ENCODE results near the gene HCN3.
A peak's percentile ranks its signal among the peaks of the same experiment; 100 is the strongest.

HCN3 gene

DNA sequence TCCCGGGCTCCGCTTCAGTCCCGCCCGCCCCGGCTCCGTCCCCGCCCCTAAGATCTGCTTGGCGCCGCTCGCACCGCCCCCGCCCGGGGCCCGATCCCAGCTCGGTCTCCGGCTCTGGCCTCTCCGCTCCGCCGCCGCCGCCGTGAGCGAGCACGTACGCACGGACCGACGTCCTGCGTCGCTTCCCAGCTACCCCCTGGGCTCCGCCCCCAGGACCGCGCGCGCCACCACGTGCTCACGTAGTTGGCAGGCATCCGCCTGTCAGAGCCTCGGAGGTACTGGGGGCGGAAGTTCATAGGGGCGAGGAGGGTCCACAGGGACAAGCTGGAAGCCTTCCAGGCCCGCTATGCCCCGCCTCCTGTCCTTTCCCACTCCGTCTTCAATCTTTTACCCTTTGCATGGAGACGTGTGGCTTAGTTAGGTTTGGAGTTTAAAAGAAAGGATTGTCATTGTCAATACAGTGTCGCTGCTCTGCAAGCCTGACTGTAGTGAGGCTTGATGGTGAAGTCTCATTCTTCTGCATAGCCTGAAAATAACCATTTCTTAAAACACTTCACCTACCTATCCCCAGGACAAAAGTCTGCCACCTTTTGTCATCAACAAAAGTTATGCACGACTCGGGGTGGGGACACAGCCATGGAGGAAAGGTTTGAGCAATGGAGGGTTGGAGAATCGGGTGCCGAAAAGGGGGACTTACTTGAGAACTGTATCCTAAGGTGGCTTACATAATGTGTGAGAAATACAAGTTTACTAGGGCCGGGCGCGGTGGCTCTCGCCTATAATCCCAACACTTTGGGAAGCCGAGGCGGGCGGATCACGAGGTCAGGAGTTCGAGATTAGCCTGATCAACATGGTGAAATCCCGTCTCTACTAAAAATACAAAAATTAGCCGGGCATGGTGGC is 3.7 kb upstream of the HCN3 start, which contains the start of gene CLK2:
TSS of gene CLK2 (minus strand) at position 162 of the 903 bp plus-strand sequence. CDS start 2,527 bp downstream, outside the sequence.
- Histone ChIP-seq H3K4me3 (ENCODE audit: low read depth, low read length) (peak within 1 kb of the TSS; percentile 89), H3K4me1 (ENCODE audit: control insufficient read depth in 1 of 2, insufficient read depth in 2 of 2, low read length in 2 of 2) (peaks cover 13 to 18% of the 10 kb centered on the region in 2 experiments), H2AK5ac (ENCODE audit: low read length) (no peak within 1 kb of the TSS), H3K27me3 (ENCODE audit: insufficient read depth, low read length) (no peaks in the 10 kb centered on the region), H3K36me3 (ENCODE audit: control insufficient read depth in 1 of 2, insufficient read depth in 2 of 2, low read length in 2 of 2) (peaks cover 15 to 22% of the 10 kb centered on the region in 2 experiments), H3K4me2 (ENCODE audit: low read length) (peak within 1 kb of the TSS; percentile 90), H3K14ac (ENCODE audit: low read length) (peak within 1 kb of the TSS; percentile 87), H3K23ac (ENCODE audit: low read length) (peak within 1 kb of the TSS; percentile 52), H2BK5ac (ENCODE audit: low read depth, low read length, poor library complexity) (peak within 1 kb of the TSS; percentile 70), H2BK12ac (ENCODE audit: low read length) (no peak within 1 kb of the TSS), H2AFZ (ENCODE audit: insufficient read depth, low read length, poor library complexity) (peak within 1 kb of the TSS; percentile 53), H3K18ac (ENCODE audit: low read length) (peak within 1 kb of the TSS; percentile 70), H3K9me3 (ENCODE audit: insufficient read depth, low read depth, low read length) (no peaks in the 10 kb centered on the region), H2BK120ac (ENCODE audit: insufficient read depth, low read length, poor library complexity) (peak within 1 kb of the TSS; percentile 67), H3K4ac (ENCODE audit: low read depth, low read length) (peak within 1 kb of the TSS; percentile 89), H3K79me1 (ENCODE audit: low read length) (peaks cover 13% of the 10 kb centered on the region), H3K27ac (ENCODE audit: low read depth, low read length) (peak within 1 kb of the TSS; percentile 89), H3K9ac (ENCODE audit: low read length) (peak within 1 kb of the TSS; percentile 93), H3K79me2 (ENCODE audit: control insufficient read depth, insufficient read depth, low read length, poor library complexity) (peaks cover 10% of the 10 kb centered on the region), H4K8ac (ENCODE audit: low read depth, low read length) (peak within 1 kb of the TSS; percentile 83), H4K12ac (ENCODE audit: low read depth, low read length) (peak within 1 kb of the TSS; percentile 83), H4K91ac (ENCODE audit: low read depth, low read length) (peak within 1 kb of the TSS; percentile 79)
- peak; percentile 95 to 96 for DNase-seq
- WGBS (ENCODE audit: extremely low coverage, insufficient coverage, insufficient read length), result no CpG with 5 or more reads among the region's 61 CpGs

DNA sequence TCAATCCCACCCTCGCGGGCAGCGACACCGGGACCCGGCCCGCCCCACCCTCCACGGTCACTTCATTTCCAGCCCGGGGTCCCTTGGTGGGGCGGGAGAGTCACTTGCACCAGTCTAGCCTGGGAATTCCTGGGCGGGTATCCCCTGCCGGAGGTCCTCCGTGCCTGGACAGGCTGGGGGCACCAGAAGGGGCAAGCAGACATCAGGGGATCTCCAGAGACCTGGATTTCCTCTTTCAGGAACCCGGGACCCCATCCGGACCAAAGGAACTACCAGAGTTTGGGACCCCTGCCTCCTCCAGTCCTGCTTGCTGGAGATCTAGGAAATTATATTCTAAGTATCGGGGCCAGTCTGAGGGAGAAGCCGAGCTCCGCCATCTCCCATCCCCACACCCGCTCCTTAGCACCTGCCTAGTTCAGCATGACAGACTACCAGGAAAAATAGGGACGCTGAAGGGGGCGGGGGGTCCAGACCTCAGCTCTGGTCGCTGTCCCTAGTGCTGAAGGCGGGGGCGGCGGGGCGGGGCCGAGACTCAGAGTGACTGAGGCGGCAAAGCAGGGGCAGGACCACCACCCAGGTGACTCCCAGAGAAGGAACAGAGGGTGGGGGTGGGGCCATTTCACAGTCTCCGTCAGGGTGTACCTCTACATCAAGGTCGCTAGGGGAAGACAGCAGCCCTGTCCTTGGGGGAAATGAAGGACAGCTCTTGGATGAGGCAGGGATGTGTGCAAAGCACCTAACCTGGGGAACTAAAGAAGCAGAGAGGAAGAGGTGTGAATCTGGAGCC is 832 bp downstream of the HCN3 start:
- Histone ChIP-seq H4K12ac (ENCODE audit: low read depth, low read length) (no peak overlapping the region), H3K4me3 (ENCODE audit: low read depth, low read length) (peak overlapping the region; percentile 74)

DNA sequence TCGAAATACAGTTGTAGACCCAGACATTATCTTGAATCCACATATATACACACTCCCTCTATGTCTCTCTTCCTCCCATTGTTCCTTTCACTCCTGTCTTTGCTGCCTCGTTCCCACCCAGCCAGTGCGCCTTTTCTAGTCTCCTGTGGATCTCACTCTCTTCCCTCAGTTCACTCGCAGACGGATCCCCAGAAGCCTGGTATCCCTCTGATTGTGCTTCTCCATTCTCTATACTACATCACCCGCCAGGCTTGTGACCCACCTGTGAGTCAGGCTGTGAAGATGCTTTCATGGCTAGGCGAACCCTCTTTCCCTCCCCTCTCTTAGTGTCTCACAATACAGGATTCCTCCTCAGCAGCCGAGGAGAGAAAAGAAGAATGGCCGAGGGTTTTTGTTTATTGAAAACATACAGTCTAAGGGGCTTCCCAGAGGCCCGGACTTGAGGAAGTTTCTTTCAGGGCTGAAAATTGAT is 1.5 kb downstream of the HCN3 start:
- Histone ChIP-seq H2BK5ac (ENCODE audit: low read depth, low read length, poor library complexity) (no peak overlapping the region), H3K4me3 (ENCODE audit: low read depth, low read length) (no peak overlapping the region), H3K9ac (ENCODE audit: low read length) (no peak overlapping the region), H3K18ac (ENCODE audit: low read length) (no peak overlapping the region), H2BK120ac (ENCODE audit: insufficient read depth, low read length, poor library complexity) (no peak overlapping the region), H2AK5ac (ENCODE audit: low read length) (no peak overlapping the region), H3K79me1 (ENCODE audit: low read length) (peaks cover 5% of the 10 kb centered on the region), H3K79me2 (ENCODE audit: control insufficient read depth, insufficient read depth, low read length, poor library complexity) (peaks cover 3% of the 10 kb centered on the region), H3K4ac (ENCODE audit: low read depth, low read length) (no peak overlapping the region), H3K9me3 (ENCODE audit: insufficient read depth, low read depth, low read length) (peaks cover 1% of the 10 kb centered on the region), H3K23ac (ENCODE audit: low read length) (no peak overlapping the region), H3K14ac (ENCODE audit: low read length) (no peak overlapping the region), H4K12ac (ENCODE audit: low read depth, low read length) (no peak overlapping the region), H2AFZ (ENCODE audit: insufficient read depth, low read length, poor library complexity) (no peak overlapping the region), H4K91ac (ENCODE audit: low read depth, low read length) (no peak overlapping the region), H3K27ac (ENCODE audit: low read depth, low read length) (no peak overlapping the region), H3K27me3 (ENCODE audit: insufficient read depth, low read length) (no peaks in the 10 kb centered on the region), H3K4me1 (ENCODE audit: control insufficient read depth in 1 of 2, insufficient read depth in 2 of 2, low read length in 2 of 2) (peaks cover 10 to 14% of the 10 kb centered on the region in 2 experiments), H3K36me3 (ENCODE audit: control insufficient read depth in 1 of 2, insufficient read depth in 2 of 2, low read length in 2 of 2) (peaks cover 2% of the 10 kb centered on the region in 2 experiments), H3K4me2 (ENCODE audit: low read length) (no peak overlapping the region), H2BK12ac (ENCODE audit: low read length) (no peak overlapping the region), H4K8ac (ENCODE audit: low read depth, low read length) (no peak overlapping the region)
- WGBS (ENCODE audit: extremely low coverage, insufficient coverage, insufficient read length), result no CpG with 5 or more reads among the region's 10 CpGs
- DNase-seq, result no peak

More for the DNA sequence above, 832 bp downstream of the HCN3 start:
- Histone ChIP-seq H3K14ac (ENCODE audit: low read length) (no peak overlapping the region), H3K79me2 (ENCODE audit: control insufficient read depth, insufficient read depth, low read length, poor library complexity) (peaks cover 3% of the 10 kb centered on the region), H3K27ac (ENCODE audit: low read depth, low read length) (no peak overlapping the region), H3K23ac (ENCODE audit: low read length) (no peak overlapping the region), H3K18ac (ENCODE audit: low read length) (no peak overlapping the region), H3K9me3 (ENCODE audit: insufficient read depth, low read depth, low read length) (peaks cover 1% of the 10 kb centered on the region), H2BK12ac (ENCODE audit: low read length) (no peak overlapping the region), H3K4ac (ENCODE audit: low read depth, low read length) (no peak overlapping the region), H2BK120ac (ENCODE audit: insufficient read depth, low read length, poor library complexity) (no peak overlapping the region), H4K91ac (ENCODE audit: low read depth, low read length) (no peak overlapping the region), H3K9ac (ENCODE audit: low read length) (no peak overlapping the region), H3K79me1 (ENCODE audit: low read length) (peaks cover 8% of the 10 kb centered on the region), H3K4me2 (ENCODE audit: low read length) (peak overlapping the region; percentile 72), H2BK5ac (ENCODE audit: low read depth, low read length, poor library complexity) (no peak overlapping the region), H3K36me3 (ENCODE audit: control insufficient read depth in 1 of 2, insufficient read depth in 2 of 2, low read length in 2 of 2) (peaks cover 2% of the 10 kb centered on the region in 2 experiments), H4K8ac (ENCODE audit: low read depth, low read length) (peak overlapping the region; percentile 51), H3K27me3 (ENCODE audit: insufficient read depth, low read length) (no peaks in the 10 kb centered on the region), H3K4me1 (ENCODE audit: control insufficient read depth in 1 of 2, insufficient read depth in 2 of 2, low read length in 2 of 2) (peaks cover 13 to 15% of the 10 kb centered on the region in 2 experiments), H2AFZ (ENCODE audit: insufficient read depth, low read length, poor library complexity) (peak overlapping the region; percentile 38), H2AK5ac (ENCODE audit: low read length) (no peak overlapping the region)
- WGBS (ENCODE audit: extremely low coverage, insufficient coverage, insufficient read length), result no CpG with 5 or more reads among the region's 29 CpGs
- peak; percentile 29 to 49 for DNase-seq

DNA sequence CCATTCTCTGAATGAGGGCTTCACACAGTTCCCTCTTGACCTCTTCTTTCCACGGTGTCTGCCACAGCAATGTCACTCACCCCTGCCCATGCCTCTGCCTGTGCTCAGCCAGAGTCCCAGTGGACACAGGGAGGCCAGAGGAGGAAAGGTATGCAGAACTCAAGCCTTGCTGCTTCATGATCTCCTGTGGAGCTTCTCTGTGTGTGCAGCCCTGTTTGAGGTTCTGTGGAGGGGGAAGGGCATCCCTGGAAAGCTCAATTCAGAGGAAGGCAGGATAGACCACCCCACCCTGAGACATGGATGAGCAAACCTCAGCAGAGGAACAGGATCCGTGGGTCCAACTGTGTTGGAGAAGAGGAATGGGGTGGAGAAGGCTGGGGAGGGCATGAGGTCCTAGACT is 2.0 kb downstream of the HCN3 start:
- WGBS (ENCODE audit: extremely low coverage, insufficient coverage, insufficient read length), result no CpG with 5 or more reads among the region's 2 CpGs
- Histone ChIP-seq H3K4me1 (ENCODE audit: control insufficient read depth in 1 of 2, insufficient read depth in 2 of 2, low read length in 2 of 2) (peaks cover 8 to 12% of the 10 kb centered on the region in 2 experiments), H2AK5ac (ENCODE audit: low read length) (no peak overlapping the region), H3K9ac (ENCODE audit: low read length) (peak overlapping the region; percentile 31), H4K8ac (ENCODE audit: low read depth, low read length) (no peak overlapping the region), H3K27me3 (ENCODE audit: insufficient read depth, low read length) (no peaks in the 10 kb centered on the region), H3K27ac (ENCODE audit: low read depth, low read length) (no peak overlapping the region), H3K4me3 (ENCODE audit: low read depth, low read length) (no peak overlapping the region), H2BK5ac (ENCODE audit: low read depth, low read length, poor library complexity) (no peak overlapping the region), H2AFZ (ENCODE audit: insufficient read depth, low read length, poor library complexity) (no peak overlapping the region), H3K79me2 (ENCODE audit: control insufficient read depth, insufficient read depth, low read length, poor library complexity) (peaks cover 3% of the 10 kb centered on the region), H3K79me1 (ENCODE audit: low read length) (peaks cover 4% of the 10 kb centered on the region), H2BK120ac (ENCODE audit: insufficient read depth, low read length, poor library complexity) (no peak overlapping the region), H4K91ac (ENCODE audit: low read depth, low read length) (no peak overlapping the region), H3K23ac (ENCODE audit: low read length) (no peak overlapping the region), H3K4ac (ENCODE audit: low read depth, low read length) (no peak overlapping the region), H3K36me3 (ENCODE audit: control insufficient read depth in 1 of 2, insufficient read depth in 2 of 2, low read length in 2 of 2) (peaks cover 2% of the 10 kb centered on the region in 2 experiments), H3K18ac (ENCODE audit: low read length) (no peak overlapping the region), H4K12ac (ENCODE audit: low read depth, low read length) (no peak overlapping the region), H3K4me2 (ENCODE audit: low read length) (no peak overlapping the region), H3K9me3 (ENCODE audit: insufficient read depth, low read depth, low read length) (peaks cover 1% of the 10 kb centered on the region), H2BK12ac (ENCODE audit: low read length) (no peak overlapping the region), H3K14ac (ENCODE audit: low read length) (no peak overlapping the region)
- no peak for DNase-seq

Data from trophoblast cell (in vitro differentiated cells and primary cell).